Ishikawa (cell line): ENCODE measurements around the gene TRRAP.

Source experiments
- CEBPB ChIP-seq: IDR thresholded peaks from 2 replicates; pipeline ENCODE4 v1.6.1; 2012
- CREB1 ChIP-seq: IDR thresholded peaks from 2 replicates; pipeline ENCODE4 v1.6.1; 2012; ENCODE audit warnings: low read depth
- EGR1 ChIP-seq: IDR thresholded peaks from 2 replicates; pipeline ENCODE4 v1.6.1; 2012
- EP300 ChIP-seq: IDR thresholded peaks from 2 replicates; pipeline ENCODE4 v1.6.1; 2012; ENCODE audit warnings: borderline replicate concordance
- FOXM1 ChIP-seq: IDR thresholded peaks from 2 replicates; pipeline ENCODE4 v1.6.1; 2012; ENCODE audit warnings: low read depth, borderline replicate concordance
- MAX ChIP-seq: IDR thresholded peaks from 2 replicates; pipeline ENCODE4 v1.6.1; 2012
- NFIC ChIP-seq: IDR thresholded peaks from 2 replicates; pipeline ENCODE4 v1.6.1; 2012
- RAD21 ChIP-seq: IDR thresholded peaks from 2 replicates; pipeline ENCODE4 v1.6.1; 2012; ENCODE audit warnings: low read depth
- TAF1 ChIP-seq: IDR thresholded peaks from 2 replicates; pipeline ENCODE4 v1.6.1; 2012; ENCODE audit warnings: low read depth, mild to moderate bottlenecking
- TCF12 ChIP-seq: IDR thresholded peaks from 2 replicates; pipeline ENCODE4 v1.6.1; 2012; ENCODE audit warnings: low read depth
- TEAD4 ChIP-seq: IDR thresholded peaks from 2 replicates; pipeline ENCODE4 v1.6.1; 2012
- USF1 ChIP-seq: IDR thresholded peaks from 2 replicates; pipeline ENCODE4 v1.6.1; 2012
- YY1 ChIP-seq: IDR thresholded peaks from 2 replicates; pipeline ENCODE4 v1.6.1; 2012; ENCODE audit warnings: low read depth
- ZBTB7A ChIP-seq: IDR thresholded peaks from 2 replicates; pipeline ENCODE4 v1.6.1; 2012; ENCODE audit warnings: low read depth
- TF ChIP-seq, protein P1 (sequence below): IDR thresholded peaks from 2 replicates; pipeline ENCODE4 v1.6.1; 2012; ENCODE audit warnings: low read depth, mild to moderate bottlenecking

Gene TRRAP

GRCh38 chr7:98976396-98977185 is 98.3 kb downstream of the TRRAP start:
- TF ChIP-seq CREB1 (no peak), FOXM1 (no peak), EP300 (no peak), TCF12 (no peak), YY1 (no peak), TAF1 (no peak), CEBPB (no peak), TEAD4 (no peak), RAD21 (no peak), ZBTB7A (no peak), USF1 (no peak)
- TF ChIP-seq, protein P1, sequence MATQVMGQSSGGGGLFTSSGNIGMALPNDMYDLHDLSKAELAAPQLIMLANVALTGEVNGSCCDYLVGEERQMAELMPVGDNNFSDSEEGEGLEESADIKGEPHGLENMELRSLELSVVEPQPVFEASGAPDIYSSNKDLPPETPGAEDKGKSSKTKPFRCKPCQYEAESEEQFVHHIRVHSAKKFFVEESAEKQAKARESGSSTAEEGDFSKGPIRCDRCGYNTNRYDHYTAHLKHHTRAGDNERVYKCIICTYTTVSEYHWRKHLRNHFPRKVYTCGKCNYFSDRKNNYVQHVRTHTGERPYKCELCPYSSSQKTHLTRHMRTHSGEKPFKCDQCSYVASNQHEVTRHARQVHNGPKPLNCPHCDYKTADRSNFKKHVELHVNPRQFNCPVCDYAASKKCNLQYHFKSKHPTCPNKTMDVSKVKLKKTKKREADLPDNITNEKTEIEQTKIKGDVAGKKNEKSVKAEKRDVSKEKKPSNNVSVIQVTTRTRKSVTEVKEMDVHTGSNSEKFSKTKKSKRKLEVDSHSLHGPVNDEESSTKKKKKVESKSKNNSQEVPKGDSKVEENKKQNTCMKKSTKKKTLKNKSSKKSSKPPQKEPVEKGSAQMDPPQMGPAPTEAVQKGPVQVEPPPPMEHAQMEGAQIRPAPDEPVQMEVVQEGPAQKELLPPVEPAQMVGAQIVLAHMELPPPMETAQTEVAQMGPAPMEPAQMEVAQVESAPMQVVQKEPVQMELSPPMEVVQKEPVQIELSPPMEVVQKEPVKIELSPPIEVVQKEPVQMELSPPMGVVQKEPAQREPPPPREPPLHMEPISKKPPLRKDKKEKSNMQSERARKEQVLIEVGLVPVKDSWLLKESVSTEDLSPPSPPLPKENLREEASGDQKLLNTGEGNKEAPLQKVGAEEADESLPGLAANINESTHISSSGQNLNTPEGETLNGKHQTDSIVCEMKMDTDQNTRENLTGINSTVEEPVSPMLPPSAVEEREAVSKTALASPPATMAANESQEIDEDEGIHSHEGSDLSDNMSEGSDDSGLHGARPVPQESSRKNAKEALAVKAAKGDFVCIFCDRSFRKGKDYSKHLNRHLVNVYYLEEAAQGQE = no peak

- TF ChIP-seq USF1 (no peak), ZBTB7A (no peak), MAX (no peak), NFIC (no peak), EGR1 (no peak), CREB1 (no peak), TAF1 (no peak), YY1 (no peak), EP300 (no peak), TCF12 (no peak), RAD21 (no peak), CEBPB (no peak), FOXM1 (no peak), TEAD4 (no peak)
- TF ChIP-seq, protein P1 = no peak
Measured at GRCh38 chr7:98978672-98979071, 100.3 kb downstream of the TRRAP start.

- TF ChIP-seq TAF1 = no peak
- no peak for TF ChIP-seq NFIC
- TF ChIP-seq, protein P1 = no peak
- TF ChIP-seq TCF12 = no peak
- no peak for TF ChIP-seq EP300
- no peak for TF ChIP-seq FOXM1
- no peak for TF ChIP-seq ZBTB7A
- no peak for TF ChIP-seq TEAD4
- no peak for TF ChIP-seq RAD21
Measured at GRCh38 chr7:98981701-98982100, 103.4 kb downstream of the TRRAP start.

- no peak for TF ChIP-seq YY1
- no peak for TF ChIP-seq RAD21
- no peak for TF ChIP-seq TCF12
- TF ChIP-seq CEBPB = no peak
- no peak for TF ChIP-seq TAF1
- TF ChIP-seq NFIC = no peak
- TF ChIP-seq TEAD4 = no peak
- no peak for TF ChIP-seq EP300
- TF ChIP-seq ZBTB7A = no peak
- TF ChIP-seq, protein P1 = no peak
- no peak for TF ChIP-seq EGR1
- TF ChIP-seq CREB1 = no peak
Measured at GRCh38 chr7:98982686-98983085, 104.4 kb downstream of the TRRAP start.
